IMR-90 (cell line): ENCODE measurements around the gene TMEM204. TPM values are rescaled to one million over a fixed set of nuclear protein-coding genes. Genes with fewer than 3 reads are reported as not detected.

Experiments
- ATAC-seq: fragments of 200-7000 bp; cut with Tn5 transposase; 2 replicates; pipeline ENCODE4 v1.9.1; 2020; ENCODE audit warnings: low read depth, mild to moderate bottlenecking, moderate library complexity
- BruUV-seq: library from RNA; stranded (reverse); fragments of 400-500 nt; replicated peaks from 2 replicates; lab custom pipeline; 2021; lab: Mats Ljungman, UMichigan
- CTCF ChIA-PET: fragments of 300-600 bp; formaldehyde crosslinking; extraction: SDS; loops from one replicate; lab custom pipeline; 2021; ENCODE audit warnings: antibody characterized with exemption; lab: Yijun Ruan, JAX
- POLR2A ChIA-PET: fragments of 300-600 bp; sonication (Branson Sonifier 250); formaldehyde crosslinking; loops from one replicate; lab custom pipeline; 2022; ENCODE audit warnings: antibody characterized with exemption; ENCODE audit not compliant: unreplicated experiment; lab: Charles Lee
- DNase-seq: peaks from one replicate; pipeline ENCODE4 v3.0.0; 2013
- H2AFZ ChIP-seq: replicated peaks from 2 replicates; pipeline ENCODE3; 2013; ENCODE audit warnings: low read length, mild to moderate bottlenecking; ENCODE audit not compliant: poor library complexity
- H2AK5ac ChIP-seq: 2 replicates; pipeline ENCODE4 v1.6.1; 2013; ENCODE audit warnings: low read depth, low read length, inconsistent platforms
- H2AK9ac ChIP-seq: replicated peaks from 2 replicates; pipeline ENCODE3; 2013; ENCODE audit warnings: mild to moderate bottlenecking, low read depth, low read length, moderate library complexity; ENCODE audit not compliant: poor library complexity
- H2BK120ac ChIP-seq: 2 replicates; pipeline ENCODE4 v1.6.1; 2013; ENCODE audit warnings: low read depth, low read length, inconsistent platforms
- H2BK15ac ChIP-seq: 3 replicates; pipeline ENCODE4 v1.6.1; 2013; ENCODE audit warnings: low read depth, low read length, inconsistent platforms
- H2BK20ac ChIP-seq: 2 replicates; pipeline ENCODE4 v1.6.1; 2013; ENCODE audit warnings: low read depth, mild to moderate bottlenecking, inconsistent platforms, low read length, moderate library complexity
- H2BK5ac ChIP-seq: 2 replicates; pipeline ENCODE4 v1.6.1; 2013; ENCODE audit warnings: mild to moderate bottlenecking, low read depth, low read length, inconsistent platforms; ENCODE audit not compliant: poor library complexity, severe bottlenecking
- H3K14ac ChIP-seq: replicated peaks from 2 replicates; pipeline ENCODE4 v1.6.1; 2013; ENCODE audit warnings: low read depth, low read length, inconsistent platforms
- H3K18ac ChIP-seq: 2 replicates; pipeline ENCODE4 v1.6.1; 2013; ENCODE audit warnings: low read depth, low read length, control low read depth
- H3K23ac ChIP-seq: 2 replicates; pipeline ENCODE4 v1.6.1; 2013; ENCODE audit warnings: low read depth, low read length, inconsistent platforms
- H3K27ac ChIP-seq: 2 replicates; pipeline ENCODE4 v1.5.1; 2013; ENCODE audit warnings: mild to moderate bottlenecking, control low read depth, low read length; ENCODE audit not compliant: insufficient read depth
- H3K27me3 ChIP-seq: 2 replicates; pipeline ENCODE4 v1.6.1; 2013; ENCODE audit warnings: low read length; ENCODE audit not compliant: control insufficient read depth, insufficient read depth
- H3K36me3 ChIP-seq: 2 replicates; pipeline ENCODE4 v1.6.1; 2013; ENCODE audit warnings: low read length, mixed read lengths; ENCODE audit not compliant: control insufficient read depth, insufficient read depth
- H3K4ac ChIP-seq: 2 replicates; pipeline ENCODE4 v1.6.1; 2013; ENCODE audit warnings: low read depth, low read length, inconsistent platforms
- H3K4me1 ChIP-seq: 2 replicates; pipeline ENCODE4 v1.6.1; 2013; ENCODE audit warnings: low read length, mixed read lengths; ENCODE audit not compliant: control insufficient read depth, insufficient read depth
- H3K4me2 ChIP-seq: 2 replicates; pipeline ENCODE4 v1.6.1; 2013; ENCODE audit warnings: low read depth, mild to moderate bottlenecking, control low read depth, low read length, moderate library complexity
- H3K4me3 ChIP-seq: 2 replicates; pipeline ENCODE4 v1.5.1; 2013; ENCODE audit warnings: low read depth, mild to moderate bottlenecking, control low read depth, low read length, moderate library complexity; ENCODE audit not compliant: insufficient read depth
- H3K56ac ChIP-seq: 2 replicates; pipeline ENCODE4 v1.6.1; 2013; ENCODE audit warnings: low read length, inconsistent platforms; ENCODE audit not compliant: insufficient read depth; ENCODE audit errors: extremely low read depth
- H3K79me1 ChIP-seq, 2 experiments: 2 replicates each; pipeline ENCODE4 v1.6.1; 2013; ENCODE audit warnings: low read length in 2 of 2, inconsistent platforms in 1 of 2, low read depth in 1 of 2
- H3K9ac ChIP-seq: 2 replicates; pipeline ENCODE4 v1.6.1; 2013; ENCODE audit warnings: low read depth, low read length, control low read depth
- H3K9me1 ChIP-seq: 2 replicates; pipeline ENCODE4 v1.6.1; 2013; ENCODE audit warnings: low read length, inconsistent platforms; ENCODE audit not compliant: insufficient read depth
- H3K9me3 ChIP-seq: 2 replicates; pipeline ENCODE4 v1.6.1; 2013; ENCODE audit warnings: low read length; ENCODE audit not compliant: control insufficient read depth, insufficient read depth
- H4K20me1 ChIP-seq: 2 replicates; pipeline ENCODE4 v1.6.1; 2013; ENCODE audit warnings: low read length, inconsistent platforms; ENCODE audit not compliant: insufficient read depth
- H4K5ac ChIP-seq: 2 replicates; pipeline ENCODE4 v1.6.1; 2013; ENCODE audit warnings: mild to moderate bottlenecking, low read depth, low read length, control low read depth
- H4K8ac ChIP-seq, 2 experiments: 2 replicates each; pipeline ENCODE4 v1.6.1; 2013; ENCODE audit warnings: low read depth in 2 of 2, low read length in 2 of 2, control low read depth in 1 of 2, inconsistent platforms in 1 of 2
- H4K91ac ChIP-seq: 2 replicates; pipeline ENCODE4 v1.6.1; 2013; ENCODE audit warnings: low read depth, low read length, inconsistent platforms; ENCODE audit not compliant: insufficient read depth
- BHLHE40 ChIP-seq: fragments of 150-350 bp; IDR thresholded peaks from 2 replicates; pipeline ENCODE4 v1.6.1; 2016; ENCODE audit warnings: mild to moderate bottlenecking, low read depth, low read length
- CEBPB ChIP-seq: IDR thresholded peaks from 2 replicates; pipeline ENCODE4 v1.6.1; 2012; ENCODE audit warnings: low read depth, low read length, improper control_type of control experiment
- CHD1 ChIP-seq: IDR thresholded peaks from 2 replicates; pipeline ENCODE4 v1.6.1; 2012; ENCODE audit warnings: low read depth, low read length, improper control_type of control experiment
- CTCF ChIP-seq: conservative IDR thresholded peaks from 2 replicates; pipeline ENCODE4 v1.5.1; 2012; ENCODE audit warnings: mild to moderate bottlenecking, low read depth, low read length, improper control_type of control experiment
- ELK1 ChIP-seq: fragments of 150-350 bp; IDR thresholded peaks from 2 replicates; pipeline ENCODE4 v1.6.1; 2016; ENCODE audit warnings: low read depth, mild to moderate bottlenecking, low read length, moderate library complexity, borderline replicate concordance
- FOS ChIP-seq: fragments of 150-350 bp; IDR thresholded peaks from 2 replicates; pipeline ENCODE4 v1.6.1; 2016; ENCODE audit warnings: low read depth, low read length
- MAFK ChIP-seq: IDR thresholded peaks from 2 replicates; pipeline ENCODE4 v1.6.1; 2012; ENCODE audit warnings: low read depth, low read length, improper control_type of control experiment
- MAZ ChIP-seq: IDR thresholded peaks from 2 replicates; pipeline ENCODE4 v1.6.1; 2012; ENCODE audit warnings: low read depth, mild to moderate bottlenecking, low read length, improper control_type of control experiment, moderate library complexity, borderline replicate concordance
- MXI1 ChIP-seq: IDR thresholded peaks from 2 replicates; pipeline ENCODE4 v1.6.1; 2012; ENCODE audit warnings: low read depth, mild to moderate bottlenecking, low read length, moderate library complexity, borderline replicate concordance
- NFE2L2 ChIP-seq: fragments of 150-350 bp; IDR thresholded peaks from 2 replicates; pipeline ENCODE4 v1.6.1; 2016; ENCODE audit warnings: low read depth, mild to moderate bottlenecking, low read length
- POLR2A ChIP-seq: IDR thresholded peaks from 2 replicates; pipeline ENCODE4 v1.6.1; 2012; ENCODE audit warnings: mild to moderate bottlenecking, low read depth, low read length
- RAD21 ChIP-seq: IDR thresholded peaks from 2 replicates; pipeline ENCODE4 v1.6.1; 2012; ENCODE audit warnings: low read length, improper control_type of control experiment
- RCOR1 ChIP-seq: IDR thresholded peaks from 2 replicates; pipeline ENCODE4 v1.6.1; 2012; ENCODE audit warnings: mild to moderate bottlenecking, low read length, improper control_type of control experiment; ENCODE audit not compliant: insufficient replicate concordance
- RFX5 ChIP-seq: IDR thresholded peaks from 2 replicates; pipeline ENCODE4 v1.8.0; 2012; ENCODE audit warnings: low read depth, mild to moderate bottlenecking, low read length, moderate library complexity
- SMC3 ChIP-seq: fragments of 150-350 bp; IDR thresholded peaks from 2 replicates; pipeline ENCODE4 v1.6.1; 2016; ENCODE audit warnings: low read depth, mild to moderate bottlenecking, antibody characterized with exemption, low read length, moderate library complexity
- USF2 ChIP-seq: fragments of 150-350 bp; IDR thresholded peaks from 2 replicates; pipeline ENCODE4 v1.6.1; 2017; ENCODE audit warnings: mild to moderate bottlenecking, antibody characterized with exemption, low read length, low read depth
- WGBS, 2 experiments: methylation state at CpG; one replicate each; pipeline versions ENCODE4 v1.1.5 to v1.1.7; 2013; ENCODE audit warnings: missing lambda C conversion rate in 2 of 2; ENCODE audit not compliant: insufficient read length in 1 of 2; ENCODE audit errors: extremely low coverage in 2 of 2; 5-methylcytosine and 5-hydroxymethylcytosine counted together
- dilution Hi-C: fragments of 300-500 bp; cut with HindIII; formaldehyde crosslinking; loops from one replicate; pipeline ENCODE4 v1.14.3; 2018; ENCODE audit warnings: low sequenced_read_pairs; ENCODE audit not compliant: unreplicated experiment
- in situ Hi-C: fragments of 300-500 bp; cut with MboI; formaldehyde crosslinking; loops from 3 replicates; pipeline ENCODE4 v1.14.3; 2019; ENCODE audit warnings: low sequenced_read_pairs, inconsistent platforms, mixed read lengths
- intact Hi-C: fragments of 100-400 bp; cut with micrococcal nuclease; formaldehyde crosslinking; loops from 2 replicates; pipeline ENCODE4 v1.10.0; 2022
- polyA plus RNA-seq, 3 experiments: library from polyadenylated mRNA; depleted of rRNA; stranded (reverse); fragments of >200 nt; gene quantifications; 2 replicates each; pipeline ENCODE4 v1.2.3, GENCODE V29; 2012; ENCODE audit warnings: low replicate concordance in 1 of 3
- total RNA-seq: library from RNA; depleted of rRNA; stranded (reverse); fragments of >200 nt; gene quantifications from 2 replicates; pipeline ENCODE4 v1.2.3, GENCODE V29; 2012

The TMEM204 gene
- total and polyA plus RNA-seq, 2 of the 4 experiments (the other 2 are of a cell fraction), result 7.0 to 12.3 TPM

GRCh38 chr16:1550696-1551095, 17.2 kb downstream of the TMEM204 start:
- Histone ChIP-seq H3K9me1 (0 out of 2 replicates have a peak, but pooled peaks cover 3% of the 10 kb centered on the region), H3K4me3 (no peak overlapping the region), H4K91ac (no peak overlapping the region), H3K18ac (no peak overlapping the region), H3K4me2 (no peak overlapping the region), H3K4ac (no peak overlapping the region), H4K8ac (no peak overlapping the region), H2BK120ac (no peak overlapping the region), H4K20me1 (no peaks in the 10 kb centered on the region), H3K27me3 (no peaks in the 10 kb centered on the region), H3K9me3 (no peaks in the 10 kb centered on the region), H3K14ac (no peak overlapping the region), H3K23ac (no peak overlapping the region), H4K5ac (no peak overlapping the region), H2AK5ac (no peak overlapping the region), H3K56ac (no peak overlapping the region), H3K79me1 (peaks cover 6 to 27% of the 10 kb centered on the region in 2 experiments; a peak in 3 of 4 replicates), H2BK20ac (no peak overlapping the region), H3K9ac (no peak overlapping the region), H2BK5ac (no peak overlapping the region), H2BK15ac (no peak overlapping the region), H2AFZ (no peak overlapping the region), H3K27ac (no peak overlapping the region), H3K4me1 (no peaks in the 10 kb centered on the region; the same call in 1 of the 2 replicates), H3K36me3 (peaks cover 22% of the 10 kb centered on the region), H2AK9ac (peak overlapping the region; percentile 65)
- in situ Hi-C loops (no loop called here), intact Hi-C loops (no loop called here), dilution Hi-C loops (no loop called here)
- BruUV-seq, result no TSS peak
- ChIA-PET POLR2A (no interaction called here), CTCF (no interaction called here)
- TF ChIP-seq RCOR1 (no peak), POLR2A (no peak), CEBPB (no peak), SMC3 (no peak), FOS (no peak), MAFK (no peak), USF2 (no peak), RFX5 (no peak), MXI1 (no peak), CTCF (no peak), ELK1 (no peak), RAD21 (no peak), NFE2L2 (no peak), CHD1 (no peak), BHLHE40 (no peak), MAZ (no peak)
- WGBS, 2 experiments, result 95% methylated on average over 15 of the region's 15 CpGs; no CpG with 5 or more reads in 1 of the 2 experiments
- ATAC-seq (no peak), DNase-seq (no peak)
